ENCODE data around the gene SMAD7.

Gene SMAD7

DNA sequence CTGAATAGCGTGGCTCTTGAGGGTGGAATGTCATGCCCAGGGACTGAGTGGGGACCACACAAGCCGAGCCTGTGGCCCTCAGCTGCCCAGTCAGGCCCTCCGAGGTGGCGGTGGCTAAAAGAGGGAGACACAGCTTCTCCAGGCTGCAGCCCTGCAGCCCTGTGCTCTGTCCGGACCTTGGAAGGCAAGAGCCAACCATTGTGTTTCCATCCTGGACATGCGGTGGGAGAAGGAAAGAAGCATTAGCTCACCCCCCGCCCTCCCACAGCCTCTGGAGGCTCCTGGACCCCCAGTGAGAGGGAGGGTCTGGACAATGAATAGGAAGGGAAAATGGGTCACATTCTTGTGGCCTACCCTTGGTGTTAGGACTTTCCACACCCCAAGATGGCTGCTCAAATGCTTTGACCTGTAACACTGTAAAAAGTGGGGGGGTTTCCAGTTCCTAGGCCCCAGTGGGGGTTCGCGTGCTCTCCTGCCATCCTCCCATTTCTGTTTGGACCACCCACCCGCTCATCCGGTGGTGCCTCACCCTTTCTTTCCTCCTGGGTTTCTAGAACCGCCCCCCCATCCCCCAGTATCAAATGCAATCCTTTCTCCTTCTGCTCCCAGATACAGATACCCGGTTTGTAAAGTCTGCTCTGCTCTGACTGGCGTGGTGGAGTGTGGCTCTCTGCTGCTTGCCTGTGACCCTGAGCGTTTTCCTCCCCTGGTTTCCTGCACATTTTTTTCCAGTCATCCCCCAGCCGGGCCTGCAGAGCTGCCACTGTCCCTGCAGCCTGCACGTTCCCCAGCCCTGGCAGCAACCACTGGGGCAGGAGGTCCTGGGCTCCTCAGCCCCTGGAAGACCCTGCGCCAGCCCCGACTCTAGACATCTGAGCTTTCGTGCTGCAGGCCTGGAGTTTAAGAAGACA is 36.3 kb upstream of the SMAD7 start:
- no peak for DNase-seq (ENCODE audit: low read depth in 2 of 2)

GRCh38 chr18:48985161-48985560 is 34.4 kb upstream of the SMAD7 start:
- DNase-seq (ENCODE audit: low read depth in 2 of 2): no peak

- DNase-seq (ENCODE audit: low read depth in 2 of 2): no peak
These were observed 33.1 kb upstream of the SMAD7 start for GRCh38 chr18:48983793-48984437.

- no peak for DNase-seq (ENCODE audit: low read depth in 2 of 2)
These were observed 31.5 kb upstream of the SMAD7 start for GRCh38 chr18:48982266-48982665.

DNA sequence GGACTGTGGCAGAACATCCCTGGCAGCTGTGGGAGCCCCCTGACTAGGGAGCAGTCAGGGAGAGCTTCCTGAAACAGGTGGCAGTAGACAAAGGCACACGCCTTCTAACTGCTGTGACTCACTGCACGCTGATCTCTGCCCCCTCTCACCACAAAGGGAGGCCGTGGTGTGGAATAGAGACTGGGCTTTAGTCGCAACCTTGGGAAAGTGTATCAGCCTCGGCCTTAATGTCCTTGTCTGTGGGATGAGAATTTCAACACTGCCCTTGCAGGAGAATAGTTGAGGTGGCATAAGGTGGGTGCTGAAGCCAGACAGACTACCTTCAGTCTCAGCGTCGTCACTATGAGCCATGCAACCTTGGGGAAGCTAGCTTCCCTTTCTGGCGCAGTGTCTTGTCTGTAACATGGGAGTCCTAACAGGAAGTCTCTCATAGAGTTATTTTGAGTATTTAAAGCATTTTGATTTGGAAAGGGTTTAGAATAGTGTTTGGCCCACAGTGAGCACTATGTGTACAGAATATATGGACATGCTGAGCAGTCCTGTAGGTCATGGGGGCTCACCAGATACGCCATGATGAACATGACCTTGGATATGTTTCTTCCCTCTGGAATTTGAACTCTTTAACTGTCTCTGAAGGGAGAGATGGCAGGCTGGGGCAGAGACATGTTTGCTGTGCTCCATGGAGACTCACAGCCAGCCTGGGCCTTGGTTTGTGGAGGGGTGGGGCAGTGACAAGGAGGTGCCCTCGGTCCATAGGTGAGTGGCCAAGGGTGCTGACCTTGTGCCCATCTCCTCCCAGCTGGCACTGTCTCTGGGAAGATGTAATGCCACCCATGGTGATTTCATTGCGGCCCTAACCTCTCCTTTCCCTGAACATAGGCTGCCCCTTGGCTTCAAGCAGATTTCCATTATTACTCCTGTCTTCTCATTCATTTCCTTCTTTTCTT is 29.5 kb upstream of the SMAD7 start:
- no peak for DNase-seq (ENCODE audit: low read depth in 2 of 2)

DNA sequence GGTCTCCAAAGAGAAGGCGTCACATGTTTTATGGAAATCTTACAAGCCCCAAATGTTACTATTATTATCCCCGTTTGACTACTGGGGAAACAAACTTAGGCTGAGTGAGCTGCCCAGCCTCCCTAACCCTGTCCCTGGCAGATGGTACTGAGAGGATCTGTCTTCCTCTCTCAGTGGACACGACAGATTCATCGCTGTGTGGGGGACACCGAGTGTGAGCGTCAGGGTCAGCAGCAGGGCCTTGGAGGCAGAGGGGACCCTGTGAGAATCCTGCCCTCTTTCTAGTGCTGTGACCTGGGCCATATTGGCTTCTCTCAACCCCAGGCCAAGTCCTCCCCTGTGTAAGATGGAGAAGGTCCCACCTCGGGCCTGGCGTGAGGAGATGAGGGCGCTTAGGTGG is 27.1 kb upstream of the SMAD7 start:
- DNase-seq (ENCODE audit: low read depth in 2 of 2): no peak

DNA sequence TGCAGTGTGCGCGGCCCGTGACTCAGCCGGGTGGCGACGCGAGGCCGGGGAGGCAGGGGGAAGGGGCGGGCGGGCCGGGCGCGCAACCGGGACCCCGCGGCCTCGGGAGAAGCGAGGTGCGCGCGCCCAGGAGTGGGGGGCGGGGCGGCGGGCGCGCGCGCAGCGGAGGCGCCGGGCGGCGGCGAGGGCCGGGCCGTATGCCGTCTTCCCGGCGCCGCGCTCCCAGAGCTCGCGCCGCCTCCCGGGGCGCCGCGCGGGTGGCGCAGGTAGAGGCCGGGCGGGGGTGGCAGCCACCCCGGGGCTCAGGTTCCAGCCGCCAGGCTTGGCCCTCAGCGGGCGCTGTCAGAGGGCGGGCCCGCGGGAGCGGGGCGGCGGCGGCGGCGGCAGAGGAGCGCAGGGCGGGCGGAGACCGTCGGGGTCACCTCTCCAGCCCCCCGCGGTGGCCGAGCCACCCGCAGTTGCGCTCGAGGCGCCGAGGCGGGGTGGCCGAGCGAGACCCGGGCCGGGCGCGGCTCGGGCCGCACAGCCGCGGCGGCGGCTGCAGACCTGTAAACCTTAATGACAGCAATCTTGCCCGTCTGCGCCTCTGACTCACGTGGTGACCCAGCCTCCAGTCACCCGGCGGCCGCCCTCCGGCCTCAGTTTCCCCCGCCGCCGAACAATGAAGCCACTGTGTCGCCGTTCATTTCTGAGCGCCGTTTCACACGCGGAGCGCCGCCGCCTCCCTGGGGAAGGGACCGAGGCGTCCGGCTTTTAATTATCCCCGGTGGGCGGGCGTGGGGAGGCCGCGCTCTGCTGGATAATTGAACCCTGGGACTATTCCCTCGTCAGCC is 25.3 kb upstream of the SMAD7 start:
- DNase-seq (ENCODE audit: low read depth in 2 of 2): peak; percentile 27 to 30

- DNase-seq (ENCODE audit: low read depth in 2 of 2): no peak
These were observed 24.5 kb upstream of the SMAD7 start for GRCh38 chr18:48975120-48975816.

DNA sequence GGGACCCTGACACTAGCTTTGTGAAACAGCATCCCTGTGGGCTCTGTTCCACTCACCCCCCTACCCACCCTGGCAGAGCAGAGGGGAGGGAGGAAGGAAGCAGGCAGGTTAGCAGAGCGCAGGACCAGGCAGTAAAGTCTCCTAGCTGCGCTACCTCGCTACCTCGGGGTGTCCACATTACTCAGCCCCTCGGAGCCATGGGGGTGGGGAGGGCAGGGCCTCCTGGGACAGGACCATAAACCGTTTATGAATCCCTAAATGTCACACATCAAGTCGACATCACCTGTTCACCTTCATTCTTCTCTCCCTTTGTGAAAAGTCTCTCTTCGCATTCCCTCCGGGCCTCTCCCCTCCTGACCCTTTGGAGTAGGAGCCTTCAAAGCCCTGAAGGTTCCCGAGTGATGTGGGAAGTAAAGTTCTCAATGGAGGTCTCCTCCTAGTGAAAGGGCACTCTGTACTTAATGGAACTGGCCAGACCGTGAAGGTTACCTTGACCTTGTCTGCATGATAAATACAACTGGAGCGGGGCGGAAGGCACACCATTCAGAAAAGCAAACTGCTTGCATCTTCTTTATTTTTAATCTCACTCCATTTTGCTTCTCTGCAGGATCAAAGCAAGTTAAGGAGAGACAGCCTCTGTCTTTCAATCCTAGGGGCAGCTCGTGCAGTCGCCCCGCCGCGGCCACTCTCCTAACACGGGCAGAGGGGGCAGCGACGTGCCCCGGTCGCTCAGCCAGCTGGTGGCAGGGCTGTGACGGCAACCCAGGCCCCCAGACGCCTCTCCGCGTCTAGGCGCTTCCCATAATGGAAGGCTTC is 23.7 kb upstream of the SMAD7 start:
- DNase-seq (ENCODE audit: low read depth in 2 of 2): no peak

- DNase-seq (ENCODE audit: low read depth in 2 of 2): no peak
These were observed 23.0 kb upstream of the SMAD7 start for GRCh38 chr18:48973731-48974130.

- no peak for DNase-seq (ENCODE audit: low read depth in 2 of 2)
These were observed 17.8 kb upstream of the SMAD7 start for GRCh38 chr18:48968412-48969215.

DNA sequence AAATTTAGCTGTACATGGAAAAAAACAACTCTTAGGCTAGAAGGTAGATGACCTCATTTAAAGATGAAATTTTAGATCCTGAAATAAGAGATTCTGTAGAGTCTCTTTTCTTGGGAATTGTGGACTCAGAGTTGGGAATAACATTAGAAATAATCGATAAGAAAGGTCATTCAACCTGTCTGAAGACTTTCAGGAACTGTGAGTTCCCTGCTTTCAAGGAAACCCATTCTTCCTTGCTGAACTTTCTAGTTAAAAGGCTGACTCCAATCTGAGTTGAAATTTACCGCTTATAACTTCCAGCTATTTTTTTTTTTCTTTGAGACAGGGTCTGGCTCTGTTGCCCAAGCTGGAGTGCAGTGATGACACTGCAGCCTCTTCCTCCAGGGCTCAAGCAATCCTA is 16.8 kb upstream of the SMAD7 start:
- no peak for DNase-seq (ENCODE audit: low read depth in 2 of 2)

GRCh38 chr18:48966523-48966922 is 15.8 kb upstream of the SMAD7 start:
- DNase-seq (ENCODE audit: low read depth in 2 of 2): no peak

DNA sequence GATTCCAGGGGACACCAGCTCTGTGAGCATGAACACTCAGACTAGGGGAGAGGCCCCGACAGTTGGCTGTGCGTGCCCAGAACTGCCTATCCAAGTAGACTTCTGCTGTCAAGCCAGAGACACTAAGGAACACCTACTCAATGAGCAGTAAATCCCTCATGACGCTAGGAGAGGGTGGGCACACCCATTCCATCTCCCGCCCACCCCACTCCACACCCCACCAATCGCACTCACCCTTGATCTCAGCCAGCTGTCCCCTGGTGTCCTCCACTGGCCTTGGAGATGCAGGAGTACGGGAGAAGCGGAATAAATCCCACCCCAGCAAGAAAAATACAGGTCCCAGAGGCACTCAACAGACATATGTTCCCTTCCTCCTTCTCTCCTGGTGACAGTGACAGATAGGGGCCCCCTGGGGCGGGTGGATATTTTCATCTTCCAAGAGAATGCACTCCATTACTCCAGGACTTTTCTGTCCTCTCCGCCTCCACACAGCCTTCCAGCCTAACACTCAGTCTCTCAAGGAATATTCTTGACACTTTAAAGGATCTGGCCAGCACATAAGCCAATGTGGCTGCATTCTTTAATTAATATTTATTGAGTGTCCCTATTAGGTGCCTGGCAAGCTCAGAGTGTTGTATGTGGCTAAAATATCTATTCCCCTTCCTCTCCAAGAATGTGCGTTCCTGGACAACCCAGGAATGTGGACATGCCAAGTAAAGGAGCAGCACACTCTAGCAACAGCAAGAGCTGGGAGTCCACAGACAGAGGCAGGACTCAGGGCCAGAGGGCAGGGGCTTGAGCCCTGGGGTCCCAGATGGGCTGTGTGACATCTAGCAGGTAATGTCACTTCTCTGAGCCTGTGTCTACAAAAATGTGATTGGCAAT is 13.1 kb upstream of the SMAD7 start:
- no peak for DNase-seq (ENCODE audit: low read depth in 2 of 2)

DNA sequence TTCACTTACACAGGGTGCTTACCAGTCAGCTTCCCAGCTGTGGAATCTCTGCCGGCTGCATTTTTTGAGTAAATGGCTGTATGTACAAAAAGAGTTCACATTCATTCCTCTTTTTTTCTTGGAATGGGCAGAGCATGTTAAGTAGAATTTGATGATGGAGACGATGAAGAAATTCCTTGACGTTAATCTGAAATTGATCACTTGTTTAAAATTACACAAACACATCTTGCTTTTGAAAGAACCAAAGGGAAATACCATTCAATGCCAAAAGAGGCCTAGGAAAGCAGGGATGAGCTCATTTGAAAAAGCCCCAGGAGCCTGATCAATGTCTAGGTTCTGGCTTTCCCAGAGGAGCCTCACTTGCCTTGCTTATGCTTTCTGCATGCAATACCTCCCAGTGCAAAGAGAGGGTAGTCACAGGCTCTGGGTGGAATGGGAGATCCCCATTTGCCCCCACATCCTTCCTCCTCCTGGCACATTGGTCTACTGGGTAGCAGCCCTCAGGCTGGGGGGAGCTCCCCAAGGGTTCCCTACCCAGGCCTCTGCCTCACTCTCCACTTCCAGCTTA is 12.3 kb upstream of the SMAD7 start:
- no peak for DNase-seq (ENCODE audit: low read depth in 2 of 2)

- no peak for DNase-seq (ENCODE audit: low read depth in 2 of 2)
These were observed 11.7 kb upstream of the SMAD7 start for GRCh38 chr18:48962252-48962993.

DNA sequence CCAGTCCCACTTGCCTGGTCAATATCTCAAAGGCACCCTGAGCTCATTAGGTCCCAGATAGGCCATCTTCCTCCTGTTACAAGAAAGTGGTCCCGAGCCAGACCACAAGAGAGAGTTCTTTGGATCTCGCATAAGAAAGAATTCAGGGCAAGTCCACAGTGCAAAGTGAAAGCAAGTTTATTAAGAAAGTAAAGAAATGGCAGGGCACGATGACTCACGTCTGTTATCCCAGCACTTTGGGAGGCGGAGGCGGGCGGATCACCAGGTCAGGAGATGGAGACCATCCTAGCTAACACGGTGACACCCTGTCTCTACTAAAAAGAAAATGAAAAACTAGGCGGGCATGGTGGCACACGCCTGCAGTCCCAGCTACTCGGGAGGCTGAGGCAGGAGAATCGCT is 10.8 kb upstream of the SMAD7 start:
- no peak for DNase-seq (ENCODE audit: low read depth in 2 of 2)
